Activated CD4-positive, alpha-beta T cell treated with anti-CD3 and anti-CD28 coated beads, Interleukin-2, amount 10 ng/mL, durations not matched to agents 24 days and 14 days (primary cell): ENCODE data around the gene APBA2. TPM values are rescaled to one million over a fixed set of nuclear protein-coding genes. Genes with fewer than 3 reads are reported as not detected.

Source experiments
- DNase-seq: peaks from one replicate; pipeline ENCODE4 v3.0.0; 2022
- H3K27ac Mint-ChIP-seq: one replicate; pipeline ENCODE4 v1.8.0; 2022; ENCODE audit warnings: mild to moderate bottlenecking, mixed read lengths
- H3K27me3 Mint-ChIP-seq: one replicate; pipeline ENCODE4 v1.8.0; 2022; ENCODE audit warnings: mixed read lengths
- H3K36me3 Mint-ChIP-seq: one replicate; pipeline ENCODE4 v1.8.0; 2022; ENCODE audit warnings: low read depth, mild to moderate bottlenecking, mixed read lengths
- H3K4me1 Mint-ChIP-seq: one replicate; pipeline ENCODE4 v1.8.0; 2021; ENCODE audit warnings: mixed read lengths
- H3K4me3 Mint-ChIP-seq: one replicate; pipeline ENCODE4 v1.8.0; 2022; ENCODE audit warnings: mild to moderate bottlenecking, moderate library complexity, mixed read lengths
- H3K9me3 Mint-ChIP-seq: one replicate; pipeline ENCODE4 v1.8.0; 2021; ENCODE audit warnings: mixed read lengths
- intact Hi-C: fragments of 100-400 bp; cut with micrococcal nuclease; formaldehyde crosslinking; loops from one replicate; pipeline ENCODE4 v1.15.1; 2023
- total RNA-seq: library from RNA; stranded (reverse); gene quantifications from 2 replicates; pipeline ENCODE4 v1.2.3, GENCODE V29; 2022

APBA2 gene
- total RNA-seq, 1 donor from 2014 or later: 1.9 TPM

GRCh38 chr15:29116970-29117700 is 231.4 kb downstream of the APBA2 start:
- Mint-ChIP-seq H3K4me3 (no peak overlapping the region), H3K27ac (no peak overlapping the region), H3K36me3 (no peaks in the 10 kb centered on the region), H3K4me1 (peaks cover 4% of the 10 kb centered on the region), H3K9me3 (peaks cover 3% of the 10 kb centered on the region), H3K27me3 (peaks cover 7% of the 10 kb centered on the region)
- intact Hi-C loops: no loop called here
- no peak for DNase-seq

DNA sequence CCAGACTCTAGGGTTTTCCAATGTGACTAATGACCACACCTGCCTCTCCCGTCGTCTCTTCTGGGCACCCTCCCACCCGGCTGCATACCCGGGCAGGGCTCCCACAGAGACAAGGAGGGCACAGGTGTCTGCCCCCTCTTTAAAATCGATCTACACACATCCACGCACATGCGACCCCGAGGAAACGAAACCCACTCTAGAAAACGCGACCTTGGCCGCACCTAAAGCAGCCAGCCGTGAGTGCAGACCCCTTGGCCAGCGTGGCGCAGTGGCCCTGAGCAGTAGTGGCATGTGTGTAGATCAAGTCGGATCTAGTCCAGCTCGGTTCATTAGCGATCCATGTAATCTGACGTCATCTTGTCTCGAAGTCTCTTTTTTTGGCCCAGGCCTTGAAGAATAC is 232.0 kb downstream of the APBA2 start:
- intact Hi-C loops: no loop called here
- H3K4me1 Mint-ChIP-seq: peaks cover 4% of the 10 kb centered on the region
- no peak overlapping the region for H3K4me3 Mint-ChIP-seq
- peaks cover 7% of the 10 kb centered on the region for H3K27me3 Mint-ChIP-seq
- H3K27ac Mint-ChIP-seq: no peak overlapping the region
- no peak for DNase-seq
- H3K36me3 Mint-ChIP-seq: no peaks in the 10 kb centered on the region
- peaks cover 3% of the 10 kb centered on the region for H3K9me3 Mint-ChIP-seq

DNA sequence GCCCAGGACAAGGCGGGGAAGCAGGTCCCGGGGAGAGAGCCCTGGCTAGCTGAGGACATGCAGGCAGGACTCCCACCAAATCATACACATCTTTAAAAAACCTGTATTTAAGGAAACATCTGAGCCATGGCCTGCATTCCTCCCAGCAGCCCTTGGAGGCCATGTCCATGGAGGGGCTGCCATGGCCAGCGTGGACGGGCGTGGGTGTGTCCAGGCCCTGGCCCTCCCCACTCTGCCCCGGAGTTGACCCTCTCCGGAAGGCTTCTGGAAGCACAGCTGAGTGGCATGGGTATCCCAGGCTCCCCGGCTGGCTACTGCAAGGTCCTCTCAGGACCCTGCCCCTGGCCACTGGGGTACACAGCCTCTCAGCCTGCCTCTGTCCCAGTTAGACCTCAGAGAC is 234.1 kb downstream of the APBA2 start:
- Mint-ChIP-seq H3K27me3 (peaks cover 2% of the 10 kb centered on the region), H3K27ac (no peak overlapping the region), H3K4me3 (no peak overlapping the region), H3K9me3 (no peaks in the 10 kb centered on the region), H3K4me1 (peaks cover under 1% of the 10 kb centered on the region), H3K36me3 (no peaks in the 10 kb centered on the region)
- no peak for DNase-seq
- intact Hi-C loops: no loop called here

DNA sequence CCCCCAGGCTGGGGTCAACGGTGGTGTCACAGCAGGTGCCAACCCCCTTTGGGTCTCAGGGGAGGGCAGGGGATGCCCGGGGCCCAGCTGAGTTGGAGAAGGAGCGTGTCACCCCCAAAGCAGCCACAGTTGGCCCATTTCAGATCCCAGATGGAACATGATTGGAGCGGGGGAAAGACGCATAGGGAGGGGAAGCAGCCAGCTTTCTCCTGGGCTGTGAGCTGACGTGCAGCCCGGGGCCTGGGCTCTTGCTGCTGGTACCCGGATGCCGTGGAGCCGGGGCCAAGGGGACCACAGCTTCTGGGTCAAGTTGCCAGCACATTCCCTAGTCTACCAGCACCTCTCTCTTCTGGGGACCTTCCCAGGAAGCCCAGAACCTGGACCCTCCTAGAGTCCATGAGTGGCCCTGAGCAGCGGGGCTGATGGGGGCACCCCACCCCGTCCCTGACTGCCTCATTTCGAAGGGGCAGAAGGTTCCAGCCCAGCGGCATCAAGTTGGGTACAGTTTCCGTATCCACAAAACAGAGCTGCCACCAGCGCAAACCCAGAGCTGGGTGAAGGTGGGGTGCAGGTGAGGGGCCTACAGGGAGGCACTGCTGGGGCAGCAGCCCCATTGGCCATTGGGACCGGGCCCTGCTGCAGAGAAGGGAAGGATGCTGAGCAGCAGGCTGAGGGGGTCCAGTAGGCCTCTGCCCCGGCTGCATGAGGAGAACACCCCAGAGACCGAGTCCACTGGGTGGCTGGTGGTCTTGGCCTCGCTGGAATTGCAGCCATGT is 235.0 kb downstream of the APBA2 start:
- no peaks in the 10 kb centered on the region for H3K4me1 Mint-ChIP-seq
- intact Hi-C loops: no loop called here
- DNase-seq: no peak
- no peaks in the 10 kb centered on the region for H3K27me3 Mint-ChIP-seq
- no peaks in the 10 kb centered on the region for H3K36me3 Mint-ChIP-seq
- H3K4me3 Mint-ChIP-seq: no peak overlapping the region
- no peak overlapping the region for H3K27ac Mint-ChIP-seq
- H3K9me3 Mint-ChIP-seq: no peaks in the 10 kb centered on the region

DNA sequence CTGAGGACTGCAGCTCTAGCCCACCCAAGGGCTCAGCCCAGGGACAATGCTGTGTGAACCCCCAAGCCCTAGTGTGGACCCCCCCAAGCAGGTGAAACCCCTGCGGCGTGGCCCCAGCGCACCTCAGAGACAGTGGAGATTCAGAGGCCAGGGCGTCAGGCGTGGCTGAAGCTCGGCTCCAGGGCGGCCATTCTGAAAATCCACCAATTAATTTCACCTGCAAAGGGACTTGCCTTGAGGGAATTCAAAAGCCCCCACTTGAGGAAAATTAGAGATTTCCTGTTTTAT is 235.5 kb downstream of the APBA2 start:
- intact Hi-C loops: no loop called here
- no peaks in the 10 kb centered on the region for H3K4me1 Mint-ChIP-seq

DNA sequence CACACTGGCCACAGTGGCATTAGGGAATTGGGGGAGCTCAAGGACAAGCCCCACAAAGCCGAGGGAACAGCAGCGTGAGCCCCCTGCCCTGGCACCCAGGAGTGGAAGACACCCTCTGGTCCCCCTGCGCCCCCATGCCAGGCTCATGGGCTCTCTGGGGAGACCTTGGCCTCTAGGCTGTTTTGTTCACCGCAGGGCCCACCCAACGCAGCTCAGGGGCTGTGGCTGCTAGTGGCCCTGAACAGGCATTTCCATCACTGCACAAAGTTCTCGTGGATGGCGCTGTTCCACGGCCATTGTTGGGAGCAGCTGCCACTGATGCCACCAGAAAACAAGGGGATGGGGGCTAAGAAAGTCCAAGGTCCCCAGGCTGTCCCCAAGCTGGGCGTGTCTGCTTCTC is 236.1 kb downstream of the APBA2 start:
- H3K9me3 Mint-ChIP-seq: no peaks in the 10 kb centered on the region
- no peaks in the 10 kb centered on the region for H3K27me3 Mint-ChIP-seq
- DNase-seq: no peak
- no peaks in the 10 kb centered on the region for H3K4me1 Mint-ChIP-seq
- H3K27ac Mint-ChIP-seq: no peak overlapping the region
- intact Hi-C loops: no loop called here
- H3K36me3 Mint-ChIP-seq: no peaks in the 10 kb centered on the region
- H3K4me3 Mint-ChIP-seq: no peak overlapping the region

More for the DNA sequence above, 235.5 kb downstream of the APBA2 start:
- Mint-ChIP-seq H3K36me3 (no peaks in the 10 kb centered on the region), H3K9me3 (no peaks in the 10 kb centered on the region), H3K4me3 (no peak overlapping the region), H3K27me3 (no peaks in the 10 kb centered on the region), H3K27ac (no peak overlapping the region)
- DNase-seq: no peak

GRCh38 chr15:29122506-29122905 is 236.7 kb downstream of the APBA2 start:
- Mint-ChIP-seq H3K27ac (no peak overlapping the region), H3K4me3 (no peak overlapping the region), H3K36me3 (no peaks in the 10 kb centered on the region), H3K27me3 (no peaks in the 10 kb centered on the region), H3K9me3 (no peaks in the 10 kb centered on the region), H3K4me1 (no peaks in the 10 kb centered on the region)
- DNase-seq: no peak
- intact Hi-C loops: no loop called here

- H3K9me3 Mint-ChIP-seq: no peaks in the 10 kb centered on the region
- H3K27ac Mint-ChIP-seq: no peak overlapping the region
- H3K27me3 Mint-ChIP-seq: no peaks in the 10 kb centered on the region
- H3K36me3 Mint-ChIP-seq: no peaks in the 10 kb centered on the region
- H3K4me1 Mint-ChIP-seq: no peaks in the 10 kb centered on the region
- no peak overlapping the region for H3K4me3 Mint-ChIP-seq
- DNase-seq: no peak
- intact Hi-C loops: no loop called here
Measured at GRCh38 chr15:29123171-29123570, 237.4 kb downstream of the APBA2 start.

DNA sequence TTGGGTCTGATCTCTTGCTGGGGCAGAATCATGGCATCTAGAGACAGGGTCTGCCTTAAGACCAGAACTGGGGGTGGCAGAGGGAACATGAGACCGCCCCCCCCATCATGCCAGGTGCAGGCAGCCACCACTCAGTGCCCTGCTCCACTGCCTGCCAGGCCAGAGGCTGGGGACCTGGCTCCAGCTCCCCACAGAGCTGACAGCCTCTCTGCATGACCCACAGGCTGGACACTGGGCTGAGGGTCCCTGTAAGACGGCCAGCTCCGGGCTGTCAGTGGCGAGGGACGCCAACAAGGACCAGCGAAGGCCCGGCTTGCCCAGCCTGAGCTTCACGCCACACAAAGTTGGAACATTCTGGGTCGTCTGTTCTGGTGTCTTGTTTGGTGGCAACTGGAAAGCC is 238.2 kb downstream of the APBA2 start:
- H3K4me1 Mint-ChIP-seq: no peaks in the 10 kb centered on the region
- no peak for DNase-seq
- no peaks in the 10 kb centered on the region for H3K9me3 Mint-ChIP-seq
- H3K4me3 Mint-ChIP-seq: no peak overlapping the region
- no peaks in the 10 kb centered on the region for H3K36me3 Mint-ChIP-seq
- no peaks in the 10 kb centered on the region for H3K27me3 Mint-ChIP-seq
- no peak overlapping the region for H3K27ac Mint-ChIP-seq
- intact Hi-C loops: no loop called here

GRCh38 chr15:29124581-29125381 is 239.0 kb downstream of the APBA2 start:
- no peaks in the 10 kb centered on the region for H3K4me1 Mint-ChIP-seq
- H3K36me3 Mint-ChIP-seq: no peaks in the 10 kb centered on the region
- DNase-seq: no peak
- H3K27ac Mint-ChIP-seq: no peak overlapping the region
- intact Hi-C loops: no loop called here
- no peaks in the 10 kb centered on the region for H3K9me3 Mint-ChIP-seq
- no peaks in the 10 kb centered on the region for H3K27me3 Mint-ChIP-seq
- H3K4me3 Mint-ChIP-seq: no peak overlapping the region

- Mint-ChIP-seq H3K4me3 (no peak overlapping the region), H3K36me3 (no peaks in the 10 kb centered on the region), H3K9me3 (no peaks in the 10 kb centered on the region), H3K27ac (no peak overlapping the region), H3K4me1 (no peaks in the 10 kb centered on the region), H3K27me3 (no peaks in the 10 kb centered on the region)
- no peak for DNase-seq
- intact Hi-C loops: no loop called here
Measured at GRCh38 chr15:29125382-29126207, 239.8 kb downstream of the APBA2 start.

DNA sequence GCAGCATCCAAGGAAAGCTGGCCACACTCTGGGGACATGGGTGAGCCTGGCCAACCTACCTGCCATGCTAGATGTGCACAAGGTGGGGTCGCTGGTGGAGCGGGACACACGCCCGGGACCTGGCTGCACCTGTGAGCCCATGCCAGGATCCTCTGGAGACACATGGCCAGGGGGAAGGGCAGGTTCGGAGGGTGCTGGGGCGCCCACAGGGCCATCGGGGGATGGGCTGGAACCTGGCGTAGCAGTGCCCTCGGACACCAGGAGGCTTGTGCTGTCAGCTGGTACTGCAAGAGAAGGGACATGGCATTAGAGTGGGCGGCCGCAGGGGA is 240.4 kb downstream of the APBA2 start:
- intact Hi-C loops: no loop called here

DNA sequence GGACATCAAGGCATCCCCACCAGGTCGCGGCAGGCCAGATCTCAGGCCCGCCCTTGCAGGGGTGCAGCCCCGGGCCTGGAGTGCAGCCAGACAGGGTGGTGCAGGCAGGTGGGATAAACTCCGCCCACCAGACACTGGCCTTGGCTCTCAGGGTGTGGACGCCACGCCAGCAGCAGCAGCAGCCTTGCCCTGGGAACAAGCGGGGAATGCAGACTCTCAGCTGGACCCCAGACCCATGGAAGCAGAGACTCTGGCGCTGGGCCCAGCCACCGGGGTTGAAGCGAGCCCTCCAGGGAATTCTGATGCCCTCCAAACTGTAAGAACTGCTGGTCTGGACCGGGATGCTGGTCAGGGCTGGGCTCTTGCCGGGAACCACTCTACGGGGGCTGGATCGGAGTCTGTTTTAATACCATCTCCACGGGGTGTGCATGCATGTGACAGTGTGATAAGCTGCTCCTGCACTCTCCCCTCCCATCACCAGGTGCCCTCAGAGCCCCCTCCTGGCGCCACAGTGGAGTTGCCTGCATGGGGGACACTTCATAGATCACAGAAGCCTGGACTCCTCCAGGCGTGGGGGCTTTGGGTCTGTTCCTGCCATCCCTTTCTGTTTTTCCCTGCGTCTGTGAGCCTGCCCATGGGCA is 241.2 kb downstream of the APBA2 start:
- Mint-ChIP-seq H3K27ac (no peak overlapping the region), H3K27me3 (no peaks in the 10 kb centered on the region), H3K36me3 (no peaks in the 10 kb centered on the region), H3K4me1 (no peaks in the 10 kb centered on the region), H3K4me3 (no peak overlapping the region), H3K9me3 (no peaks in the 10 kb centered on the region)
- no peak for DNase-seq
- intact Hi-C loops: no loop called here

More for the DNA sequence above, 240.4 kb downstream of the APBA2 start:
- no peaks in the 10 kb centered on the region for H3K4me1 Mint-ChIP-seq
- DNase-seq: no peak
- no peaks in the 10 kb centered on the region for H3K9me3 Mint-ChIP-seq
- H3K36me3 Mint-ChIP-seq: no peaks in the 10 kb centered on the region
- H3K4me3 Mint-ChIP-seq: no peak overlapping the region
- no peak overlapping the region for H3K27ac Mint-ChIP-seq
- no peaks in the 10 kb centered on the region for H3K27me3 Mint-ChIP-seq
